Osteocyte (in vitro differentiated cells): Measurements from ENCODE around the gene PRCC. TPM values are rescaled to one million over a fixed set of nuclear protein-coding genes. Genes with fewer than 3 reads are reported as not detected.
A peak's percentile ranks its signal among the peaks of the same experiment; 100 is the strongest.

Experiments
- DNase-seq: peaks from one replicate; pipeline ENCODE4 v3.0.0; 2021; ENCODE audit warnings: mixed read lengths; ENCODE audit not compliant: unreplicated experiment; ENCODE audit errors: extremely low spot score
- H3K27ac Mint-ChIP-seq: one replicate; pipeline ENCODE4 v1.8.0; 2021; ENCODE audit warnings: mild to moderate bottlenecking, mixed read lengths; ENCODE audit not compliant: unreplicated experiment
- H3K27me3 Mint-ChIP-seq: one replicate; pipeline ENCODE4 v1.8.0; 2021; ENCODE audit warnings: mixed read lengths; ENCODE audit not compliant: unreplicated experiment
- H3K36me3 Mint-ChIP-seq: one replicate; pipeline ENCODE4 v1.8.0; 2021; ENCODE audit warnings: mixed read lengths; ENCODE audit not compliant: unreplicated experiment
- H3K4me1 Mint-ChIP-seq: one replicate; pipeline ENCODE4 v1.8.0; 2021; ENCODE audit warnings: mixed read lengths; ENCODE audit not compliant: unreplicated experiment
- H3K4me3 Mint-ChIP-seq: one replicate; pipeline ENCODE4 v1.8.0; 2021; ENCODE audit warnings: mild to moderate bottlenecking, moderate library complexity, mixed read lengths; ENCODE audit not compliant: unreplicated experiment
- H3K9me3 Mint-ChIP-seq: one replicate; pipeline ENCODE4 v1.8.0; 2021; ENCODE audit warnings: mixed read lengths; ENCODE audit not compliant: unreplicated experiment
- CTCF ChIP-seq: fragments of 200-600 bp; sonication (generic); IDR thresholded peaks from 2 replicates; pipeline ENCODE4 v1.5.0; 2021; ENCODE audit warnings: antibody characterized with exemption, mild to moderate bottlenecking, moderate library complexity
- total RNA-seq: library from RNA; stranded (reverse); gene quantifications from 2 replicates; pipeline ENCODE4 v1.2.1, GENCODE V29; 2021

The PRCC gene
- total RNA-seq, 1 donor from 2014 or later, result 85.4 TPM

- Mint-ChIP-seq H3K27ac (no peak overlapping the region), H3K4me1 (peaks cover 13% of the 10 kb centered on the region)
- peak; percentile 69 for TF ChIP-seq CTCF
These were observed 40.6 kb upstream of the PRCC start for GRCh38 chr1:156726549-156727226.

GRCh38 chr1:156727492-156727891 is 39.8 kb upstream of the PRCC start:
- Mint-ChIP-seq H3K27ac (peak overlapping the region; percentile 97), H3K27me3 (no peaks in the 10 kb centered on the region), H3K36me3 (peaks cover 12% of the 10 kb centered on the region), H3K4me3 (no peak overlapping the region), H3K9me3 (no peaks in the 10 kb centered on the region), H3K4me1 (peaks cover 13% of the 10 kb centered on the region)
- no peak for DNase-seq
- TF ChIP-seq CTCF, result no peak

More at GRCh38 chr1:156726549-156727226, 40.6 kb upstream of the PRCC start:
- H3K9me3 Mint-ChIP-seq, result no peaks in the 10 kb centered on the region
- peaks cover 12% of the 10 kb centered on the region for H3K36me3 Mint-ChIP-seq
- DNase-seq, result no peak
- H3K27me3 Mint-ChIP-seq, result no peaks in the 10 kb centered on the region
- H3K4me3 Mint-ChIP-seq, result no peak overlapping the region

GRCh38 chr1:156727926-156728598 is 39.3 kb upstream of the PRCC start, which contains the start of gene METTL25B:
TSS of gene METTL25B (plus strand) at chr1:156728469. CDS start at chr1:156729105, 636 bp downstream.
- Mint-ChIP-seq H3K27me3 (no peaks in the 10 kb centered on the region), H3K4me3 (no peak within 1 kb of the TSS), H3K27ac (peak within 1 kb of the TSS; percentile 97), H3K36me3 (peaks cover 15% of the 10 kb centered on the region), H3K9me3 (no peaks in the 10 kb centered on the region), H3K4me1 (peaks cover 13% of the 10 kb centered on the region)
- TF ChIP-seq CTCF, result no peak
- peak; percentile 92 for DNase-seq

GRCh38 chr1:156728599-156729462 is 38.5 kb upstream of the PRCC start, which contains the start of gene ISG20L2:
TSS of gene ISG20L2 (minus strand) at chr1:156728766. CDS start at chr1:156727652, 1,114 bp downstream.
- TF ChIP-seq CTCF, result no peak
- no peak within 1 kb of the TSS for H3K4me3 Mint-ChIP-seq
- DNase-seq, result peak; percentile 97

More at GRCh38 chr1:156728599-156729462, 38.5 kb upstream of the PRCC start, which contains the start of gene ISG20L2:
- peaks cover 13% of the 10 kb centered on the region for H3K4me1 Mint-ChIP-seq
- peaks cover 9% of the 10 kb centered on the region for H3K36me3 Mint-ChIP-seq
- H3K27ac Mint-ChIP-seq, result peak within 1 kb of the TSS; percentile 97
- no peaks in the 10 kb centered on the region for H3K27me3 Mint-ChIP-seq
- no peaks in the 10 kb centered on the region for H3K9me3 Mint-ChIP-seq
